HG02885 (cell line): Measurements from ENCODE around the gene FKRP.
"Not testable (repeated sequence)": the region's sequence is repeated elsewhere in the genome, so short reads cannot be mapped to it uniquely, and the experiment has no call there.

ENCODE experiments used
- ATAC-seq: cut with Tn5 transposase; IDR thresholded peaks from one replicate; pipeline ENCODE4 v1.9.1; 2021; ENCODE audit warnings: mild to moderate bottlenecking; ENCODE audit not compliant: unreplicated experiment, poor library complexity

FKRP gene

GRCh38 chr19:46782355-46783019 is 36.6 kb downstream of the FKRP start:
- ATAC-seq: no peak

GRCh38 chr19:46783670-46784069 is 37.8 kb downstream of the FKRP start:
- no peak for ATAC-seq

GRCh38 chr19:46784262-46785053 is 38.6 kb downstream of the FKRP start:
- peak; percentile 40 for ATAC-seq

GRCh38 chr19:46785054-46785979 is 39.5 kb downstream of the FKRP start:
- ATAC-seq: no peak

- no peak for ATAC-seq
These were observed 40.1 kb downstream of the FKRP start for GRCh38 chr19:46785980-46786235.

- ATAC-seq: peak; percentile 37
These were observed 40.6 kb downstream of the FKRP start for GRCh38 chr19:46786236-46787039.

GRCh38 chr19:46787040-46787330 is 41.1 kb downstream of the FKRP start:
- ATAC-seq: no peak

- ATAC-seq: no peak
These were observed 41.7 kb downstream of the FKRP start for GRCh38 chr19:46787331-46788261.

GRCh38 chr19:46788262-46788967 is 42.6 kb downstream of the FKRP start, which contains the start of gene SLC1A5:
TSS of gene SLC1A5 (minus strand) at chr19:46788594. CDS start at chr19:46787965, 629 bp downstream.
- peak; percentile 70 for ATAC-seq

- no peak for ATAC-seq
These were observed 43.1 kb downstream of the FKRP start for GRCh38 chr19:46788968-46789338.

- ATAC-seq: no peak
These were observed 43.5 kb downstream of the FKRP start for GRCh38 chr19:46789371-46789770.

- ATAC-seq: no peak
These were observed 46.1 kb downstream of the FKRP start for GRCh38 chr19:46791944-46792343.

- no peak for ATAC-seq
These were observed 52.0 kb downstream of the FKRP start for GRCh38 chr19:46797881-46798280.

- no peak for ATAC-seq
These were observed 52.9 kb downstream of the FKRP start for GRCh38 chr19:46798713-46799112.

GRCh38 chr19:46802152-46802551 is 56.3 kb downstream of the FKRP start:
- ATAC-seq: no peak

GRCh38 chr19:46803555-46803954 is 57.7 kb downstream of the FKRP start:
- ATAC-seq: no peak

GRCh38 chr19:46804432-46804831 is 58.6 kb downstream of the FKRP start:
- not testable (repeated sequence) for ATAC-seq

GRCh38 chr19:46806656-46807055 is 60.8 kb downstream of the FKRP start:
- no peak for ATAC-seq
